ENCODE measurements around the gene NOSTRIN.
A peak's percentile ranks its signal among the peaks of the same experiment; 100 is the strongest.
"Not testable (repeated sequence)": the region's sequence is repeated elsewhere in the genome, so short reads cannot be mapped to it uniquely, and the experiment has no call there.

The NOSTRIN gene

GRCh38 chr2:168821992-168822391 lies 19.6 kb downstream of the NOSTRIN start:
- DNase-seq: no peak

GRCh38 chr2:168825126-168825525 lies 22.7 kb downstream of the NOSTRIN start:
- no peak for DNase-seq

- DNase-seq: no peak
Observed at GRCh38 chr2:168830958-168831357, 28.5 kb downstream of the NOSTRIN start.

GRCh38 chr2:168831662-168832061 lies 29.2 kb downstream of the NOSTRIN start:
- DNase-seq: no peak

GRCh38 chr2:168835969-168836368 lies 33.5 kb downstream of the NOSTRIN start:
- DNase-seq: no peak

GRCh38 chr2:168841445-168841844 lies 39.0 kb downstream of the NOSTRIN start:
- peak; percentile 70 for DNase-seq

GRCh38 chr2:168843253-168843652 lies 40.8 kb downstream of the NOSTRIN start:
- no peak for DNase-seq

- peak; percentile 47 for DNase-seq
Observed at GRCh38 chr2:168848225-168848624, 45.8 kb downstream of the NOSTRIN start.

- DNase-seq: peak; percentile 24
Observed at GRCh38 chr2:168849610-168850009, 47.2 kb downstream of the NOSTRIN start.

GRCh38 chr2:168850846-168851245 lies 48.4 kb downstream of the NOSTRIN start:
- no peak for DNase-seq

GRCh38 chr2:168851674-168852320 lies 49.4 kb downstream of the NOSTRIN start:
- DNase-seq: no peak

- DNase-seq: no peak
Observed at GRCh38 chr2:168852481-168852880, 50.0 kb downstream of the NOSTRIN start.

- no peak for DNase-seq
Observed at GRCh38 chr2:168853471-168853870, 51.0 kb downstream of the NOSTRIN start.

- no peak for DNase-seq
Observed at GRCh38 chr2:168854651-168855050, 52.2 kb downstream of the NOSTRIN start.

GRCh38 chr2:168855601-168856000 lies 53.2 kb downstream of the NOSTRIN start:
- no peak for DNase-seq

- DNase-seq: no peak
Observed at GRCh38 chr2:168858146-168858545, 55.7 kb downstream of the NOSTRIN start.

GRCh38 chr2:168867164-168867563 lies 64.7 kb downstream of the NOSTRIN start:
- not testable (repeated sequence) for DNase-seq

- DNase-seq: not testable (repeated sequence)
Observed at GRCh38 chr2:168870369-168870768, 67.9 kb downstream of the NOSTRIN start.

- not testable (repeated sequence) for DNase-seq
Observed at GRCh38 chr2:168870824-168871223, 68.4 kb downstream of the NOSTRIN start.

GRCh38 chr2:168874368-168875054 lies 72.1 kb downstream of the NOSTRIN start:
- no peak for DNase-seq

GRCh38 chr2:168882163-168882562 lies 79.7 kb downstream of the NOSTRIN start:
- not testable (repeated sequence) for DNase-seq

- no peak for DNase-seq
Observed at GRCh38 chr2:168884975-168885374, 82.5 kb downstream of the NOSTRIN start.

GRCh38 chr2:168889635-168890005 lies 87.2 kb downstream of the NOSTRIN start:
- DNase-seq: no peak

GRCh38 chr2:168890006-168890782 lies 87.8 kb downstream of the NOSTRIN start, which contains the start of gene SPC25:
TSS of gene SPC25 (minus strand) at chr2:168890430. CDS start at chr2:168889519, 911 bp downstream.
- DNase-seq: peak; percentile 91

Measured in NCI-H1105 (cell line).